Ishikawa (cell line): Measurements from ENCODE around the gene RAB34.

Experiments
- CREB1 ChIP-seq: IDR thresholded peaks from 2 replicates; pipeline ENCODE4 v1.6.1; 2012; ENCODE audit warnings: low read depth
- EGR1 ChIP-seq: IDR thresholded peaks from 2 replicates; pipeline ENCODE4 v1.6.1; 2012
- FOXM1 ChIP-seq: IDR thresholded peaks from 2 replicates; pipeline ENCODE4 v1.6.1; 2012; ENCODE audit warnings: low read depth, borderline replicate concordance
- MAX ChIP-seq: IDR thresholded peaks from 2 replicates; pipeline ENCODE4 v1.6.1; 2012
- NFIC ChIP-seq: IDR thresholded peaks from 2 replicates; pipeline ENCODE4 v1.6.1; 2012
- RAD21 ChIP-seq: IDR thresholded peaks from 2 replicates; pipeline ENCODE4 v1.6.1; 2012; ENCODE audit warnings: low read depth
- REST ChIP-seq: IDR thresholded peaks from 2 replicates; pipeline ENCODE4 v1.6.1; 2012; ENCODE audit warnings: low read depth, mild to moderate bottlenecking
- TAF1 ChIP-seq: IDR thresholded peaks from 2 replicates; pipeline ENCODE4 v1.6.1; 2012; ENCODE audit warnings: low read depth, mild to moderate bottlenecking
- USF1 ChIP-seq: IDR thresholded peaks from 2 replicates; pipeline ENCODE4 v1.6.1; 2012

- no peak for TF ChIP-seq MAX
- TF ChIP-seq REST, result no peak
- no peak for TF ChIP-seq NFIC
- no peak for TF ChIP-seq TAF1
- no peak for TF ChIP-seq USF1
- no peak for TF ChIP-seq RAD21
- no peak for TF ChIP-seq EGR1
- TF ChIP-seq FOXM1, result no peak
- TF ChIP-seq CREB1, result no peak
Observed at GRCh38 chr17:28712032-28712704, 5.5 kb downstream of the RAB34 start.
